NAMALWA (cell line): ENCODE measurements around the gene RPRD1B.

Experiments
- DNase-seq: peaks from one replicate; pipeline ENCODE4 v3.0.0-alpha.2; 2015; ENCODE audit warnings: low spot score

Gene RPRD1B

GRCh38 chr20:38136421-38137245 is 103.1 kb downstream of the RPRD1B start:
- no peak for DNase-seq

GRCh38 chr20:38137441-38138037 is 104.0 kb downstream of the RPRD1B start:
- DNase-seq: no peak

- DNase-seq: no peak
Measured at GRCh38 chr20:38138086-38138778, 104.7 kb downstream of the RPRD1B start.

GRCh38 chr20:38139156-38139912 is 105.8 kb downstream of the RPRD1B start:
- DNase-seq: no peak

- DNase-seq: no peak
Measured at GRCh38 chr20:38139977-38140753, 106.6 kb downstream of the RPRD1B start.

GRCh38 chr20:38141204-38141888 is 107.8 kb downstream of the RPRD1B start:
- DNase-seq: no peak
